ENCODE data around the gene RBBP8NL. TPM values are rescaled to one million over a fixed set of nuclear protein-coding genes. Genes with fewer than 3 reads are reported as not detected.

The RBBP8NL gene
- total RNA-seq, 1 experiment from 2014 or later = not detected

GRCh38 chr20:62445553-62446340 is 18.4 kb upstream of the RBBP8NL start:
- Histone ChIP-seq H3K9me2 (replicated peaks; ENCODE audit: insufficient read depth, low read length) (no peaks in the 10 kb centered on the region), H3K79me2 (ENCODE audit: low read length) (no peaks in the 10 kb centered on the region), H3K4me2 (ENCODE audit: low read depth, low read length, poor library complexity, severe bottlenecking) (no peak overlapping the region), H3K27ac (ENCODE audit: low read length) (no peak overlapping the region), H4K20me1 (ENCODE audit: insufficient read depth, low read depth, low read length) (no peaks in the 10 kb centered on the region), H3K36me3 (ENCODE audit: insufficient read depth, low read length) (no peaks in the 10 kb centered on the region), H3K4me3 (ENCODE audit: low read length) (no peak overlapping the region), H3K9ac (ENCODE audit: low read length) (no peak overlapping the region), H3K4me1 (ENCODE audit: low read length) (no peaks in the 10 kb centered on the region), H3K27me3 (ENCODE audit: low read length) (no peaks in the 10 kb centered on the region), H2AFZ (ENCODE audit: low read length) (no peak overlapping the region), H3K9me3 (ENCODE audit: low read length) (no peaks in the 10 kb centered on the region)
- no peak for DNase-seq

GRCh38 chr20:62444286-62444685 is 16.9 kb upstream of the RBBP8NL start:
- Histone ChIP-seq H4K20me1 (ENCODE audit: insufficient read depth, low read depth, low read length) (no peaks in the 10 kb centered on the region), H3K27me3 (ENCODE audit: low read length) (no peaks in the 10 kb centered on the region), H3K4me3 (ENCODE audit: low read length) (no peak overlapping the region), H3K9me3 (ENCODE audit: low read length) (no peaks in the 10 kb centered on the region), H3K9me2 (replicated peaks; ENCODE audit: insufficient read depth, low read length) (no peaks in the 10 kb centered on the region), H3K79me2 (ENCODE audit: low read length) (no peaks in the 10 kb centered on the region), H3K4me1 (ENCODE audit: low read length) (no peaks in the 10 kb centered on the region), H2AFZ (ENCODE audit: low read length) (no peak overlapping the region), H3K4me2 (ENCODE audit: low read depth, low read length, poor library complexity, severe bottlenecking) (no peak overlapping the region), H3K9ac (ENCODE audit: low read length) (no peak overlapping the region), H3K36me3 (ENCODE audit: insufficient read depth, low read length) (no peaks in the 10 kb centered on the region), H3K27ac (ENCODE audit: low read length) (no peak overlapping the region)
- DNase-seq = no peak

- Histone ChIP-seq H4K20me1 (ENCODE audit: insufficient read depth, low read depth, low read length) (no peaks in the 10 kb centered on the region), H3K79me2 (ENCODE audit: low read length) (no peaks in the 10 kb centered on the region), H3K4me2 (ENCODE audit: low read depth, low read length, poor library complexity, severe bottlenecking) (no peak overlapping the region), H2AFZ (ENCODE audit: low read length) (no peak overlapping the region), H3K36me3 (ENCODE audit: insufficient read depth, low read length) (no peaks in the 10 kb centered on the region), H3K27me3 (ENCODE audit: low read length) (no peaks in the 10 kb centered on the region), H3K4me3 (ENCODE audit: low read length) (no peak overlapping the region), H3K9me3 (ENCODE audit: low read length) (no peaks in the 10 kb centered on the region), H3K9me2 (replicated peaks; ENCODE audit: insufficient read depth, low read length) (no peaks in the 10 kb centered on the region), H3K27ac (ENCODE audit: low read length) (no peak overlapping the region), H3K4me1 (ENCODE audit: low read length) (no peaks in the 10 kb centered on the region), H3K9ac (ENCODE audit: low read length) (no peak overlapping the region)
- DNase-seq = no peak
Observed at GRCh38 chr20:62441987-62442539, 14.7 kb upstream of the RBBP8NL start.

GRCh38 chr20:62439218-62439617 is 11.9 kb upstream of the RBBP8NL start:
- DNase-seq = no peak
- no peak overlapping the region for H3K9ac ChIP-seq (ENCODE audit: low read length)
- no peaks in the 10 kb centered on the region for H4K20me1 ChIP-seq (ENCODE audit: insufficient read depth, low read depth, low read length)
- no peaks in the 10 kb centered on the region for H3K27me3 ChIP-seq (ENCODE audit: low read length)
- no peaks in the 10 kb centered on the region for H3K79me2 ChIP-seq (ENCODE audit: low read length)
- H3K9me3 ChIP-seq (ENCODE audit: low read length) = no peaks in the 10 kb centered on the region
- no peaks in the 10 kb centered on the region for H3K36me3 ChIP-seq (ENCODE audit: insufficient read depth, low read length)
- no peak overlapping the region for H2AFZ ChIP-seq (ENCODE audit: low read length)
- H3K4me1 ChIP-seq (ENCODE audit: low read length) = no peaks in the 10 kb centered on the region
- no peak overlapping the region for H3K27ac ChIP-seq (ENCODE audit: low read length)
- no peak overlapping the region for H3K4me3 ChIP-seq (ENCODE audit: low read length)
- no peak overlapping the region for H3K4me2 ChIP-seq (ENCODE audit: low read depth, low read length, poor library complexity, severe bottlenecking)
- H3K9me2 ChIP-seq (replicated peaks; ENCODE audit: insufficient read depth, low read length) = no peaks in the 10 kb centered on the region

GRCh38 chr20:62437927-62438326 is 10.6 kb upstream of the RBBP8NL start:
- Histone ChIP-seq H3K9me3 (ENCODE audit: low read length) (no peaks in the 10 kb centered on the region), H3K4me1 (ENCODE audit: low read length) (no peaks in the 10 kb centered on the region), H3K27ac (ENCODE audit: low read length) (no peak overlapping the region), H3K9me2 (replicated peaks; ENCODE audit: insufficient read depth, low read length) (no peaks in the 10 kb centered on the region), H3K9ac (ENCODE audit: low read length) (no peak overlapping the region), H2AFZ (ENCODE audit: low read length) (no peak overlapping the region), H3K4me2 (ENCODE audit: low read depth, low read length, poor library complexity, severe bottlenecking) (no peak overlapping the region), H3K79me2 (ENCODE audit: low read length) (no peaks in the 10 kb centered on the region), H3K36me3 (ENCODE audit: insufficient read depth, low read length) (no peaks in the 10 kb centered on the region), H3K27me3 (ENCODE audit: low read length) (no peaks in the 10 kb centered on the region), H4K20me1 (ENCODE audit: insufficient read depth, low read depth, low read length) (no peaks in the 10 kb centered on the region), H3K4me3 (ENCODE audit: low read length) (no peak overlapping the region)
- DNase-seq = no peak

GRCh38 chr20:62437496-62437895 is 10.2 kb upstream of the RBBP8NL start:
- Histone ChIP-seq H3K27me3 (ENCODE audit: low read length) (no peaks in the 10 kb centered on the region), H3K27ac (ENCODE audit: low read length) (no peak overlapping the region)

GRCh38 chr20:62436692-62437091 is 9.4 kb upstream of the RBBP8NL start:
- H3K9me3 ChIP-seq (ENCODE audit: low read length) = no peaks in the 10 kb centered on the region
- H4K20me1 ChIP-seq (ENCODE audit: insufficient read depth, low read depth, low read length) = no peaks in the 10 kb centered on the region
- no peak overlapping the region for H3K4me2 ChIP-seq (ENCODE audit: low read depth, low read length, poor library complexity, severe bottlenecking)
- H3K27me3 ChIP-seq (ENCODE audit: low read length) = no peaks in the 10 kb centered on the region
- no peak overlapping the region for H3K4me3 ChIP-seq (ENCODE audit: low read length)
- no peak overlapping the region for H3K27ac ChIP-seq (ENCODE audit: low read length)
- H3K79me2 ChIP-seq (ENCODE audit: low read length) = no peaks in the 10 kb centered on the region
- no peak overlapping the region for H3K9ac ChIP-seq (ENCODE audit: low read length)
- H3K36me3 ChIP-seq (ENCODE audit: insufficient read depth, low read length) = no peaks in the 10 kb centered on the region
- H2AFZ ChIP-seq (ENCODE audit: low read length) = no peak overlapping the region
- no peak for DNase-seq
- H3K4me1 ChIP-seq (ENCODE audit: low read length) = no peaks in the 10 kb centered on the region
- no peaks in the 10 kb centered on the region for H3K9me2 ChIP-seq (replicated peaks; ENCODE audit: insufficient read depth, low read length)

More at GRCh38 chr20:62437496-62437895, 10.2 kb upstream of the RBBP8NL start:
- Histone ChIP-seq H3K4me2 (ENCODE audit: low read depth, low read length, poor library complexity, severe bottlenecking) (no peak overlapping the region), H3K4me1 (ENCODE audit: low read length) (no peaks in the 10 kb centered on the region), H2AFZ (ENCODE audit: low read length) (no peak overlapping the region), H3K4me3 (ENCODE audit: low read length) (no peak overlapping the region), H3K79me2 (ENCODE audit: low read length) (no peaks in the 10 kb centered on the region), H4K20me1 (ENCODE audit: insufficient read depth, low read depth, low read length) (no peaks in the 10 kb centered on the region), H3K36me3 (ENCODE audit: insufficient read depth, low read length) (no peaks in the 10 kb centered on the region), H3K9me2 (replicated peaks; ENCODE audit: insufficient read depth, low read length) (no peaks in the 10 kb centered on the region), H3K9me3 (ENCODE audit: low read length) (no peaks in the 10 kb centered on the region), H3K9ac (ENCODE audit: low read length) (no peak overlapping the region)
- no peak for DNase-seq

- Histone ChIP-seq H3K4me2 (ENCODE audit: low read depth, low read length, poor library complexity, severe bottlenecking) (no peak overlapping the region), H3K4me3 (ENCODE audit: low read length) (no peak overlapping the region), H3K9ac (ENCODE audit: low read length) (no peak overlapping the region), H3K79me2 (ENCODE audit: low read length) (no peaks in the 10 kb centered on the region), H4K20me1 (ENCODE audit: insufficient read depth, low read depth, low read length) (no peaks in the 10 kb centered on the region), H3K27me3 (ENCODE audit: low read length) (no peaks in the 10 kb centered on the region), H3K27ac (ENCODE audit: low read length) (no peak overlapping the region), H2AFZ (ENCODE audit: low read length) (no peak overlapping the region), H3K9me2 (replicated peaks; ENCODE audit: insufficient read depth, low read length) (no peaks in the 10 kb centered on the region), H3K4me1 (ENCODE audit: low read length) (no peaks in the 10 kb centered on the region), H3K9me3 (ENCODE audit: low read length) (no peaks in the 10 kb centered on the region), H3K36me3 (ENCODE audit: insufficient read depth, low read length) (no peaks in the 10 kb centered on the region)
- DNase-seq = no peak
Observed at GRCh38 chr20:62433658-62434497, 6.5 kb upstream of the RBBP8NL start.
